HFFc6 (cell line): ENCODE data around the gene DCUN1D2. TPM values are rescaled to one million over a fixed set of nuclear protein-coding genes. Genes with fewer than 3 reads are reported as not detected.

Experiments used
- DNase-seq: peaks from one replicate; pipeline ENCODE4 v3.0.0-alpha.2; 2018
- H3K27ac Mint-ChIP-seq: 2 replicates; pipeline ENCODE4 v1.8.0; 2020; ENCODE audit warnings: mild to moderate bottlenecking, mixed read lengths
- H3K27me3 Mint-ChIP-seq: 2 replicates; pipeline ENCODE4 v1.8.0; 2021; ENCODE audit warnings: mild to moderate bottlenecking, moderate library complexity, mixed read lengths; ENCODE audit not compliant: insufficient read depth
- H3K36me3 Mint-ChIP-seq: 2 replicates; pipeline ENCODE4 v1.8.0; 2021; ENCODE audit warnings: low read depth, mixed read lengths
- H3K4me1 Mint-ChIP-seq: 2 replicates; pipeline ENCODE4 v1.8.0; 2020; ENCODE audit warnings: low read depth, mixed read lengths
- H3K4me3 Mint-ChIP-seq: 2 replicates; pipeline ENCODE4 v1.8.0; 2020; ENCODE audit warnings: mild to moderate bottlenecking, moderate library complexity, mixed read lengths
- H3K9me3 Mint-ChIP-seq: 2 replicates; pipeline ENCODE4 v1.8.0; 2020; ENCODE audit warnings: mild to moderate bottlenecking, mixed read lengths
- total RNA-seq, 6 experiments: library from RNA; stranded (reverse); fragmentation: NEBNext Ultra II Directional; extraction: Animal tissue kit (Norgen Biotek cat#: 25700); gene quantifications; 2 replicates in 1 of 6; 3 replicates in 5 of 6; pipeline ENCODE4 v1.2.3, GENCODE V29; 2021
- TF ChIP-seq, protein P1 (sequence below): fragments of 200-600 bp; sonication (generic); IDR thresholded peaks from 2 replicates; pipeline ENCODE4 v1.5.0; 2021; ENCODE audit warnings: antibody characterized with exemption, mild to moderate bottlenecking

The DCUN1D2 gene
- total RNA-seq, 6 experiments from 2014 or later: 7.6 to 9.3 (median 9.0) TPM

DNA sequence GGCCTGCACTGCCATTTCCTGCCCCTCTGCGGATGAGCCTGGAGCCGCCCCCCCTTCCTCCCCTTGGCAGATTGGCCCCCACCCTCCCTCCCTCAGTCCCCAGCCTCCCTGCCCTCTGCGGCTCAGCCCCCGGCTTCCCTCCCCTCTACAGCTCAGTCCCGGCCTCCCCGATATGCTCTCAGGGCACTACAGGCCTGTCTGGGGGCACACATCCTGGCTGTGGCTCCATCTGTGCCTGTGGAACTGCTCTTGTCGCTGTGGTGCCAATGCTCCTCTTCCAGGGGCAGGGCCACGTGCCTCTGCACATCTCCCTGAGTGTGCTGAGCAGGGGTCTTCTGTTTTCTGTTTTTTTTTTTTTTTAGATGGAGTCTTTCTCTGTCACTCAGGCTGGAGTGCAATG is 76.2 kb downstream of the DCUN1D2 start:
- no peak for DNase-seq
- no peak overlapping the region for H3K27ac Mint-ChIP-seq
- peaks cover under 1% of the 10 kb centered on the region; the same call in 1 of the 2 replicates for H3K36me3 Mint-ChIP-seq
- TF ChIP-seq, protein P1, sequence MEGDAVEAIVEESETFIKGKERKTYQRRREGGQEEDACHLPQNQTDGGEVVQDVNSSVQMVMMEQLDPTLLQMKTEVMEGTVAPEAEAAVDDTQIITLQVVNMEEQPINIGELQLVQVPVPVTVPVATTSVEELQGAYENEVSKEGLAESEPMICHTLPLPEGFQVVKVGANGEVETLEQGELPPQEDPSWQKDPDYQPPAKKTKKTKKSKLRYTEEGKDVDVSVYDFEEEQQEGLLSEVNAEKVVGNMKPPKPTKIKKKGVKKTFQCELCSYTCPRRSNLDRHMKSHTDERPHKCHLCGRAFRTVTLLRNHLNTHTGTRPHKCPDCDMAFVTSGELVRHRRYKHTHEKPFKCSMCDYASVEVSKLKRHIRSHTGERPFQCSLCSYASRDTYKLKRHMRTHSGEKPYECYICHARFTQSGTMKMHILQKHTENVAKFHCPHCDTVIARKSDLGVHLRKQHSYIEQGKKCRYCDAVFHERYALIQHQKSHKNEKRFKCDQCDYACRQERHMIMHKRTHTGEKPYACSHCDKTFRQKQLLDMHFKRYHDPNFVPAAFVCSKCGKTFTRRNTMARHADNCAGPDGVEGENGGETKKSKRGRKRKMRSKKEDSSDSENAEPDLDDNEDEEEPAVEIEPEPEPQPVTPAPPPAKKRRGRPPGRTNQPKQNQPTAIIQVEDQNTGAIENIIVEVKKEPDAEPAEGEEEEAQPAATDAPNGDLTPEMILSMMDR: no peak
- H3K27me3 Mint-ChIP-seq: peaks cover 11% of the 10 kb centered on the region
- H3K4me1 Mint-ChIP-seq: peaks cover 37% of the 10 kb centered on the region
- H3K9me3 Mint-ChIP-seq: peaks cover 4% of the 10 kb centered on the region; the same call in 1 of the 2 replicates
- H3K4me3 Mint-ChIP-seq: no peak overlapping the region

DNA sequence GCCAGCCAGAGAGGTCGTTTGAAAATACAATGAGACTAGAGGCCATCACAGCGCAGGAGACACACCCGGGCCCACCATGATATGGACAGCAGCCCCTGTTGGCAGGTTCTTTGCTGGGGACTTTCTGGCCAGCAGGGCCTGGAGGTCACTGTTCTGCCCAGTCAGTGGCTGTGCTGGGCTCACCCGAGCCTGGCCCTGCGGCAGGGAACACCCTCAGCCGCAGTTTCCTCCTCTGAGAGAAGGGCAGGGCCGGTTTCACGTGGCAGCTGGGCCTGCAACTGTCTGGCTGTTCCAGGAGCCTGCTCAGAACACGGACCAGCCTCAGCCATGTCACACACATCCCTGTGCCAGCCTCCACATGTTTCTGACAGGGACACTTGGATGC is 76.6 kb downstream of the DCUN1D2 start:
- no peak overlapping the region for H3K4me3 Mint-ChIP-seq
- DNase-seq: no peak
- H3K27me3 Mint-ChIP-seq: peaks cover 11% of the 10 kb centered on the region
- H3K4me1 Mint-ChIP-seq: peaks cover 41% of the 10 kb centered on the region
- peaks cover 4% of the 10 kb centered on the region; the same call in 1 of the 2 replicates for H3K9me3 Mint-ChIP-seq
- H3K27ac Mint-ChIP-seq: no peak overlapping the region
- TF ChIP-seq, protein P1: no peak
- H3K36me3 Mint-ChIP-seq: no peaks in the 10 kb centered on the region

DNA sequence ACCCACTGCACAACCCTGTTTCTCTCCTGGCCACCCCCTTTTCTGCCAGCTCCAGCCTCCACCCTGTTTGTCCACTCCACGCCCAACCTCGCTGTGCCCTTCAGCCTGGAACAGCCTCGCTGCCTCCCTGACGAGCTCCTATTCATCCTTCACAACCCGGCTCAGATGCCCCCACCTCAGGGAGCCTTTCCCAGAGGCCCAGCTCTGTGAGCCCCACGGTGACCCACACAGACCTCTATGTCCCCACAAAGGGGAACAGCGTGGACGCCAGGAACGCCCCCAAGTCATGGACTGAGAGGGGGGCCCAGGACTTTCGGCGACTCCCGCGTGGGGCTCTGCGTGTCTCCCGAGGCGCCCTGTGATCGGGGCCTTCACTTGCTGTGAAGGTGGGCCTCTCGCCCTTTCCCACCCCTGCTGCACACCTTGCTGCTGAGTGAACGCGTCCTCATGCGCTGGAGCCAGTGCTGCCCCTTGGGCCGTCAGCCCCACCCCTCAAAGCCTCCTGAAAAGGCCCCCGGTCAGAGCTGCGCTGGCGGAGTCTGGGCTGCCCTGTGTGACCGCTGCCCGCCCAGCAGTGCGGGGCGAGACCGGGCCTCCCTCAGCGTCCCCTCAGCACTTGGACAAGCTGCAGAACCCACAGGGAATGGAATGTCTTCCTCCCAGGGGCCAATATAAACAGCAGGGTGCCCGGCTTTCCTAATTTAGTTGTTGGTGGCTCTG is 77.2 kb downstream of the DCUN1D2 start:
- no peak overlapping the region for H3K4me3 Mint-ChIP-seq
- peaks cover 4% of the 10 kb centered on the region; the same call in 1 of the 2 replicates for H3K9me3 Mint-ChIP-seq
- H3K36me3 Mint-ChIP-seq: no peaks in the 10 kb centered on the region
- no peak for DNase-seq
- TF ChIP-seq, protein P1: no peak
- peak overlapping the region; percentile 71 for H3K27ac Mint-ChIP-seq
- peaks cover 41% of the 10 kb centered on the region for H3K4me1 Mint-ChIP-seq
- H3K27me3 Mint-ChIP-seq: peaks cover 11% of the 10 kb centered on the region

DNA sequence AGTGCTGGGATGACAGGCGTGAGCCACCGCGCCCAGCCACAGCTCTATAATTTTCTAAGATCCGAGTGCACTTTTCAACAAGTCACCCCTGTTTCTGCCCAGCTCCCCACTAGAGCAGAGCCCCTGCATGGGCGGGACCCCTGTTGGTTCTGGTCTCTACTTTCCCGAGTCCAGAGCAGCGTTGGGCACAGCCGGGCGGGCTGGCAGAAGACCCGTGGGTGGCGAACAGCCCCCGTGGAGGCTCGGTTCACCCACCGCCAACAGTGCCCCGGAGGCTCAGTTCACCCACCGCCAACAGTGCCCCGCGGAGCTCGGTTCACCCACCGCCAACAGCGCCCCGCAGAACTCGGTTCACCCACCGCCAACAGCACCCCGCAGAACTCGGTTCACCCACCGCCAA is 78.1 kb downstream of the DCUN1D2 start:
- no peaks in the 10 kb centered on the region for H3K36me3 Mint-ChIP-seq
- peaks cover 41% of the 10 kb centered on the region for H3K4me1 Mint-ChIP-seq
- DNase-seq: no peak
- peaks cover 9% of the 10 kb centered on the region for H3K27me3 Mint-ChIP-seq
- H3K27ac Mint-ChIP-seq: no peak overlapping the region
- no peak overlapping the region for H3K4me3 Mint-ChIP-seq
- TF ChIP-seq, protein P1: no peak
- peaks cover 4% of the 10 kb centered on the region; the same call in 1 of the 2 replicates for H3K9me3 Mint-ChIP-seq

DNA sequence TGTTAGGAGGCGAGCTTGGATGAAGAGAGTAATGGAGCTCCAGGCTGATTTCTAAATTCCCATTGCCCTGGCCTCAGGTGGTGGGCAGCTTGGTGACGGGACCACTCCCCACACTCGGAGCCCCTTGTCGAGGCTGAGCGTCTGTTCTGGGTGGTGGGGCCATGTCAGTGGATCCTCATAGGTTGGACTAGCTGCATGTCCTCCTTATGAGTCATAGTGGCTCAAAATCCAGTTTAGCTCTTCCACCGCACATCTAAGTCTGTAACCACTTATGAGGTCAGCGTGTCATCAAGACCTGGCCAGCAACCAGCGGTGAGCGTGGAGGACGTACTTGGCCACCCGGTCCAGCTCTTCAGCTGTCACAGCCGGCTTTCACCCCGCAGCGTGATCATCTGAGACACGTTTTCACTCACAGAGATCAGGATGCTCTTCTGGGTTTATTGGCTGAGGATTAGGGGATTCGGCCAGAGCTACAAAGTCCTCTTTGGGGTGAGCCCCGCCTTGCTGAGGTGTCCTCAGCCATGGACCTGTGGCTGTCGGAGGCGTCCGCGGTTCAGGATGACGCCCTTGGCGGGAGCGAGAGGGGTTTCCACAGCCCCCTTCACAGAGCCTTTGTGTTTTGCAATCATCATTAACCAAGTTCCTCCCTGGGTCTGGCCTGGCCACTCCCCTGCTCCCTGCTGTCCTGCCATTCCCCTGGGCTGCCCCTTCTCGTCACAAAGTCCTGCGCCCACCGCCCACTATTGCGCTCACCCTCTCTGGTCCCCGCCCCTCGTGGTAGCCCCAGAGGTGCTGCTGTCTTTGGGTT is 79.1 kb downstream of the DCUN1D2 start:
- H3K36me3 Mint-ChIP-seq: no peaks in the 10 kb centered on the region
- H3K9me3 Mint-ChIP-seq: peaks cover 4% of the 10 kb centered on the region; the same call in 1 of the 2 replicates
- DNase-seq: peak; percentile 98
- H3K27me3 Mint-ChIP-seq: peaks cover 8% of the 10 kb centered on the region
- H3K4me1 Mint-ChIP-seq: peaks cover 41% of the 10 kb centered on the region
- TF ChIP-seq, protein P1: no peak
- H3K27ac Mint-ChIP-seq: peak overlapping the region; percentile 99
- H3K4me3 Mint-ChIP-seq: peak overlapping the region; percentile 84
